Measurements from ENCODE around the gene HDAC7.

DNA sequence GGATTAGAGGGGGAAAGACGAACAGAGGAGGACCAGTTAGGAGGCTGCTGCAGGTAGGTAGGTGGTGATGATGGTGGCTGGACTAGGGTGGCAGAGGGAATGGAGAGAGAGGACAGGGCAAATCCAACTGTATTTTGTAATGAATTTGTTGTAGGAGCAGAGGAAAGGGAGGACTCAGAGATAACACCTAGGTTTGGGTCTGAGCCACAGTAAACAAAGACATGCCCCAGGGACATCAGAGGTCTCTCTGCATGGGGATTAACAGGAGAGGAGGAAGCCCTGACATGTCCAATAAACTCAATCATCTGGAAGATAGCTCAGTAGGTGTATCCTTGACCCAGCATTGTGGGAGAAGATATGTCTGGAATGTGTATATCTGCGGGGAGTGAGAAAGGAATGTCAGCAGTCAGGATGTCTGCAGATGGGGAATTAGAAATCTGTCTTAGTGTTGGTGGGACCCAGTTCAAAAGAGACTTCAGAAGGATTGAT is 51.3 kb downstream of the HDAC7 start:
- TF ChIP-seq, protein P1, sequence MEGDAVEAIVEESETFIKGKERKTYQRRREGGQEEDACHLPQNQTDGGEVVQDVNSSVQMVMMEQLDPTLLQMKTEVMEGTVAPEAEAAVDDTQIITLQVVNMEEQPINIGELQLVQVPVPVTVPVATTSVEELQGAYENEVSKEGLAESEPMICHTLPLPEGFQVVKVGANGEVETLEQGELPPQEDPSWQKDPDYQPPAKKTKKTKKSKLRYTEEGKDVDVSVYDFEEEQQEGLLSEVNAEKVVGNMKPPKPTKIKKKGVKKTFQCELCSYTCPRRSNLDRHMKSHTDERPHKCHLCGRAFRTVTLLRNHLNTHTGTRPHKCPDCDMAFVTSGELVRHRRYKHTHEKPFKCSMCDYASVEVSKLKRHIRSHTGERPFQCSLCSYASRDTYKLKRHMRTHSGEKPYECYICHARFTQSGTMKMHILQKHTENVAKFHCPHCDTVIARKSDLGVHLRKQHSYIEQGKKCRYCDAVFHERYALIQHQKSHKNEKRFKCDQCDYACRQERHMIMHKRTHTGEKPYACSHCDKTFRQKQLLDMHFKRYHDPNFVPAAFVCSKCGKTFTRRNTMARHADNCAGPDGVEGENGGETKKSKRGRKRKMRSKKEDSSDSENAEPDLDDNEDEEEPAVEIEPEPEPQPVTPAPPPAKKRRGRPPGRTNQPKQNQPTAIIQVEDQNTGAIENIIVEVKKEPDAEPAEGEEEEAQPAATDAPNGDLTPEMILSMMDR (conservative IDR thresholded peaks at IDR 0.05; ENCODE audit: low read depth, low read length) = no peak
- TF ChIP-seq EZH2 (IDR thresholded peaks at IDR 0.05; ENCODE audit: low read length, unreplicated experiment) (no peak), EZH2phosphoT487 (IDR thresholded peaks at IDR 0.05; ENCODE audit: borderline replicate concordance, low read length) (no peak)

All from PC-3 (cell line).